Measurements from ENCODE around the gene COMP.

- TF ChIP-seq CTCF (IDR thresholded peaks at IDR 0.05; ENCODE audit: insufficient read depth, low read length, poor library complexity, severe bottlenecking) (no peak), EZH2phosphoT487 (conservative IDR thresholded peaks at IDR 0.05; ENCODE audit: low read length) (no peak)
Measured at GRCh38 chr19:18817574-18817973, 26.5 kb upstream of the COMP start.
